MCF 10A (cell line): ENCODE data around the gene METRNL. TPM values are rescaled to one million over a fixed set of nuclear protein-coding genes. Genes with fewer than 3 reads are reported as not detected.

Source experiments
- BruUV-seq: library from RNA; stranded (reverse); fragments of 400-500 nt; replicated peaks from 2 replicates; lab custom pipeline; 2021; lab: Mats Ljungman, UMichigan
- CTCF ChIA-PET: fragments of 300-600 bp; sonication (Branson Sonifier 250); formaldehyde crosslinking; extraction: SDS; loops from one replicate; lab custom pipeline; 2021; ENCODE audit warnings: antibody characterized with exemption, inconsistent platforms; lab: Yijun Ruan, JAX
- POLR2A ChIA-PET: fragments of 300-600, 350-650 bp; sonication (Branson Sonifier 250); formaldehyde crosslinking; extraction: SDS; loops from one replicate; lab custom pipeline; 2020; ENCODE audit warnings: antibody characterized with exemption, inconsistent platforms; lab: Yijun Ruan, JAX
- DNase-seq: peaks from one replicate; pipeline ENCODE4 v3.0.0-alpha.2; 2018; ENCODE audit not compliant: unreplicated experiment
- H3K27ac Mint-ChIP-seq: one replicate; pipeline ENCODE4 v1.8.0; 2022; ENCODE audit warnings: mild to moderate bottlenecking, low read depth, mixed read lengths; ENCODE audit not compliant: unreplicated experiment
- H3K27me3 Mint-ChIP-seq: one replicate; pipeline ENCODE4 v1.8.0; 2022; ENCODE audit warnings: mixed read lengths; ENCODE audit not compliant: insufficient read depth, unreplicated experiment
- H3K36me3 Mint-ChIP-seq: one replicate; pipeline ENCODE4 v1.8.0; 2022; ENCODE audit warnings: mild to moderate bottlenecking, moderate library complexity, mixed read lengths; ENCODE audit not compliant: insufficient read depth, unreplicated experiment
- H3K4me1 Mint-ChIP-seq: one replicate; pipeline ENCODE4 v1.8.0; 2022; ENCODE audit warnings: mixed read lengths; ENCODE audit not compliant: insufficient read depth, unreplicated experiment
- H3K4me3 Mint-ChIP-seq: one replicate; pipeline ENCODE4 v1.8.0; 2022; ENCODE audit warnings: mild to moderate bottlenecking, moderate library complexity, mixed read lengths; ENCODE audit not compliant: unreplicated experiment
- H3K9me3 Mint-ChIP-seq: one replicate; pipeline ENCODE4 v1.8.0; 2022; ENCODE audit warnings: mixed read lengths; ENCODE audit not compliant: unreplicated experiment
- CTCF ChIP-seq: fragments of 200-600 bp; IDR thresholded peaks from one replicate; pipeline ENCODE4 v1.8.0; 2022; ENCODE audit warnings: antibody characterized with exemption, mild to moderate bottlenecking; ENCODE audit not compliant: unreplicated experiment
- intact Hi-C: fragments of 100-400 bp; cut with micrococcal nuclease; formaldehyde crosslinking; loops from 2 replicates; pipeline ENCODE4 v1.14.1; 2022
- total RNA-seq: library from RNA; stranded (reverse); gene quantifications from 2 replicates; pipeline ENCODE4 v1.2.3, GENCODE V29; 2022

The METRNL gene
- total RNA-seq, 1 experiment from 2014 or later: 14.5 TPM

GRCh38 chr17:83114706-83115105 is 35.3 kb downstream of the METRNL start:
- ChIA-PET CTCF (no interaction called here), POLR2A (no interaction called here)
- peaks cover 12% of the 10 kb centered on the region for H3K4me1 Mint-ChIP-seq
- BruUV-seq: no TSS peak
- TF ChIP-seq CTCF: no peak
- no peak overlapping the region for H3K27ac Mint-ChIP-seq
- peaks cover 15% of the 10 kb centered on the region for H3K27me3 Mint-ChIP-seq
- H3K9me3 Mint-ChIP-seq: no peaks in the 10 kb centered on the region
- no peak for DNase-seq
- no peak overlapping the region for H3K4me3 Mint-ChIP-seq
- no peaks in the 10 kb centered on the region for H3K36me3 Mint-ChIP-seq
- intact Hi-C loops: no loop called here

- Mint-ChIP-seq H3K4me3 (no peak overlapping the region), H3K9me3 (no peaks in the 10 kb centered on the region), H3K4me1 (peaks cover 7% of the 10 kb centered on the region), H3K27ac (no peak overlapping the region), H3K36me3 (no peaks in the 10 kb centered on the region), H3K27me3 (peaks cover 20% of the 10 kb centered on the region)
- ChIA-PET POLR2A (no interaction called here), CTCF (no interaction called here)
- no TSS peak for BruUV-seq
- intact Hi-C loops: no loop called here
- TF ChIP-seq CTCF: no peak
- DNase-seq: no peak
These were observed 35.8 kb downstream of the METRNL start for GRCh38 chr17:83115202-83115651.

- H3K27ac Mint-ChIP-seq: no peak overlapping the region
- intact Hi-C loops: no loop called here
- POLR2A ChIA-PET: no interaction called here
- peaks cover 25% of the 10 kb centered on the region for H3K27me3 Mint-ChIP-seq
- no peaks in the 10 kb centered on the region for H3K9me3 Mint-ChIP-seq
- no TSS peak for BruUV-seq
- TF ChIP-seq CTCF: no peak
- no peak overlapping the region for H3K4me3 Mint-ChIP-seq
- H3K4me1 Mint-ChIP-seq: peaks cover under 1% of the 10 kb centered on the region
- CTCF ChIA-PET: no interaction called here
- DNase-seq: no peak
- H3K36me3 Mint-ChIP-seq: no peaks in the 10 kb centered on the region
These were observed 36.4 kb downstream of the METRNL start for GRCh38 chr17:83115832-83116231.

- Mint-ChIP-seq H3K27me3 (peaks cover 27% of the 10 kb centered on the region), H3K4me3 (no peak overlapping the region), H3K36me3 (no peaks in the 10 kb centered on the region), H3K27ac (no peak overlapping the region), H3K4me1 (no peaks in the 10 kb centered on the region), H3K9me3 (no peaks in the 10 kb centered on the region)
- ChIA-PET CTCF (no interaction called here), POLR2A (interaction anchor here (0.5 kb wide), 1 partner anchor 14 kb away, joined by 3 read pairs; no protein-coding TSS in a partner anchor)
- no peak for TF ChIP-seq CTCF
- intact Hi-C loops: no loop called here
- DNase-seq: no peak
- BruUV-seq: no TSS peak
These were observed 36.9 kb downstream of the METRNL start for GRCh38 chr17:83116311-83116771.
